ENCODE measurements around the gene SYCE1.

The SYCE1 gene

GRCh38 chr10:133555521-133555920 is 9.9 kb downstream of the SYCE1 start:
- no peak for DNase-seq

GRCh38 chr10:133554600-133554999 is 10.8 kb downstream of the SYCE1 start:
- DNase-seq: no peak

GRCh38 chr10:133544506-133544905 is 20.9 kb downstream of the SYCE1 start:
- DNase-seq: peak; percentile 7

GRCh38 chr10:133541441-133541975 is 23.9 kb downstream of the SYCE1 start:
- peak; percentile 57 for DNase-seq

- no peak for DNase-seq
These were observed 27.5 kb downstream of the SYCE1 start for GRCh38 chr10:133537546-133538545.

GRCh38 chr10:133536198-133536597 is 29.2 kb downstream of the SYCE1 start:
- DNase-seq: no peak

- no peak for DNase-seq
These were observed 31.0 kb downstream of the SYCE1 start for GRCh38 chr10:133534417-133534816.

- DNase-seq: no peak
These were observed 32.5 kb downstream of the SYCE1 start for GRCh38 chr10:133532871-133533270.

- DNase-seq: no peak
These were observed 34.9 kb downstream of the SYCE1 start for GRCh38 chr10:133530506-133530905.

- DNase-seq: no peak
These were observed 35.8 kb downstream of the SYCE1 start for GRCh38 chr10:133529576-133529946.

- DNase-seq: peak; percentile 6
These were observed 36.4 kb downstream of the SYCE1 start for GRCh38 chr10:133528845-133529575.

- DNase-seq: no peak
These were observed 37.0 kb downstream of the SYCE1 start for GRCh38 chr10:133528296-133528844.

- DNase-seq: no peak
These were observed 37.6 kb downstream of the SYCE1 start for GRCh38 chr10:133527771-133528271.

- no peak for DNase-seq
These were observed 38.3 kb downstream of the SYCE1 start, which contains the start of gene CYP2E1 for GRCh38 chr10:133526957-133527588. Gene CYP2E1, plus strand, starts transcription at chr10:133527363. Its CDS starts 33 bp downstream, at chr10:133527396.

- DNase-seq: no peak
These were observed 39.9 kb downstream of the SYCE1 start for GRCh38 chr10:133525444-133525843.

GRCh38 chr10:133523631-133524203 is 41.7 kb downstream of the SYCE1 start:
- no peak for DNase-seq

GRCh38 chr10:133520193-133520738 is 45.1 kb downstream of the SYCE1 start:
- peak; percentile 76 for DNase-seq

GRCh38 chr10:133518517-133518916 is 46.9 kb downstream of the SYCE1 start:
- peak; percentile 37 for DNase-seq

- no peak for DNase-seq
These were observed 49.3 kb downstream of the SYCE1 start for GRCh38 chr10:133516057-133516456.

- no peak for DNase-seq
These were observed 49.9 kb downstream of the SYCE1 start for GRCh38 chr10:133515471-133515870.

GRCh38 chr10:133511907-133512528 is 53.4 kb downstream of the SYCE1 start:
- DNase-seq: no peak
